ENCODE results near the gene JAGN1.
"Not testable (repeated sequence)": the region's sequence is repeated elsewhere in the genome, so short reads cannot be mapped to it uniquely, and the experiment has no call there.

JAGN1 gene

DNA sequence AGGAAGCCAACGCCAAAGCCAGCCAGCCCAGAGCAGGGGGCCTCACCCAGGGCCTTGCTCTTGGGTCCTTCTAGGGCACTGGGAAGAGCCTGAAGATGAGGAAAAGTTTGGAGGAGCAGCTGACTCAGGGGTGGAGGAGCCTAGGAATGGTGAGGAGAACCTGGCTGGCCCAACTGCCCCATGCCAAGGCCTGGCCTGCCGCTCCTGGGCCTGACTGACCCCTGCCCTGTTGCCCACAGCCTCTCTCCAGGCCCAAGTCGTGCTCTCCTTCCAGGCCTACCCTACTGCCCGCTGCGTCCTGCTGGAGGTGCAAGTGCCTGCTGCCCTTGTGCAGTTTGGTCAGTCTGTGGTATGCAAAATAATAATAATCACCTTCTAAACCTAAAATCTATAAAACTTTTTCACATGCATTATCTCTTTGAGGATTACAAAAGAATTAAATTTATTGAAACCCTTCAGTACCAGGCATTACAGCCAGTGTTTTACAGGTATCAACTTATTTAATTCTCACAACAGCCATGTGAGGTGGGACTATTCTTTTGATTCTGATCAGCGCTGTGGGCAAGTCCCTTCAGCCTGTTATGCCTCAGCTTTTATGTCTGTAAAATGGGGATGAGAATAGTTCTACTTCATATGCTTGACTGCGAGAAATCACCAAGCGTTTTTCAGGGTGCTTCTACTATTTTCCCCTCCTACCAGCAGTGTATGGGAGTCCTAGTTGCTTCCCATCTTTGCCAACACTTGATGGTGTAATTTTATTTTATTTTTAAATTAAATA lies 28.0 kb downstream of the JAGN1 start:
- DNase-seq = no peak

DNA sequence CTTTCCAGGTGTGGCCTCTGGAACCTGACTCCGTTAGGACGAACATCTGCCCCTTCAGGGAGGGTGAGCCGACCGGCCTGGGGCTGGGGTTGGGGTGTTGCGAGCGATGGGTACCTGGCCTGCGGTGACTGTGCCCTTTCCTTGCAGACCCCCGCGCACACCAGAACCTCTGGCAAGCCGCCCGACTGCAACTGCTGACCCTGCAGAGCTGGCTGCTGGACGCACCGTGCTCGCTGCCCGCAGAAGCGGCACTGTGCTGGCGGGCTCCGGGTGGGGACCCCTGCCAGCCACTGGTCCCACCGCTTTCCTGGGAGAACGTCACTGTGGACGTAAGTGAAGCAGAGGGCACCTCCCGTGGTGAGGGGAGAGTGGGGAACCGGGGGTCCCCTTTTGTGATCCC lies 37.7 kb downstream of the JAGN1 start:
- no peak for DNase-seq

DNA sequence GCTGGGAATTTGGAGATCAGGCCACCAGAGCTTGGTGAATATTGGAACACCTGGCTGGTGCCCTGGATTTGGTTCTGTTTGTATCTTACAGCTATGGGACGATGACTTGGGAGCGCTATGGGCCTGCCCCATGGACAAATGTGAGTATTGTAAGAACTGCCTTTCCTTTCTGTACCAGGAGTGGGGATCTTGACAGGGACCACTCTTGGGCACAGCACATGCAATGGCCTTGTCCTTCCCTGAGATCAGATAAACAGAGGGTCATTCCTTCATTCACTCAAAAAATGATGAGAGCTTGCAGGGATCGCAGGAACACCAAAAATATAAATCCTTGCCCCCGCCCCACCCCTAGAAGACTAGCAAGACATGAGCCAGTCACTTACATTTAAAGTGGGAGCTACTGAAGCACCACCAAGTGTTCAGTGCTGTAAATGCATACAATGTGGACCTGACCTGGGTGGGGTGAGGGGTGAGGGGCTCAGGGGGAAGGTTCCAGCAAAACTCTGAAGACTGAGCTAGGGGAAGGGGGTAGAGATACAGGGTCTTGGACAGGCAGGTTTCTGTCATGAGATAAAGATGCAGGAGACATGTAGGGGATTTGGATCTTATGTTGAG lies 40.5 kb downstream of the JAGN1 start:
- DNase-seq = peak; percentile 47

DNA sequence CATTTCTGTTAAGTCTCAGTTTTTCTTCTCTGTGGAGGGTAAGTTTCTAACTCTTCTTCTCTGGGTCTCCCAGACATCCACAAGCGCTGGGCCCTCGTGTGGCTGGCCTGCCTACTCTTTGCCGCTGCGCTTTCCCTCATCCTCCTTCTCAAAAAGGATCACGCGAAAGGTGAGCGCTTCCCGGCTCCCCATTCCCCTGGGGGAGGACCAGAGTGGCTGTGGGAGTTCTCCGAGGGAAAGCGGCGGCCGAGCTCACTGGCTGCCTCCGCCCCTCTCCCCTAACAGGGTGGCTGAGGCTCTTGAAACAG lies 42.1 kb downstream of the JAGN1 start:
- no peak for DNase-seq

DNA sequence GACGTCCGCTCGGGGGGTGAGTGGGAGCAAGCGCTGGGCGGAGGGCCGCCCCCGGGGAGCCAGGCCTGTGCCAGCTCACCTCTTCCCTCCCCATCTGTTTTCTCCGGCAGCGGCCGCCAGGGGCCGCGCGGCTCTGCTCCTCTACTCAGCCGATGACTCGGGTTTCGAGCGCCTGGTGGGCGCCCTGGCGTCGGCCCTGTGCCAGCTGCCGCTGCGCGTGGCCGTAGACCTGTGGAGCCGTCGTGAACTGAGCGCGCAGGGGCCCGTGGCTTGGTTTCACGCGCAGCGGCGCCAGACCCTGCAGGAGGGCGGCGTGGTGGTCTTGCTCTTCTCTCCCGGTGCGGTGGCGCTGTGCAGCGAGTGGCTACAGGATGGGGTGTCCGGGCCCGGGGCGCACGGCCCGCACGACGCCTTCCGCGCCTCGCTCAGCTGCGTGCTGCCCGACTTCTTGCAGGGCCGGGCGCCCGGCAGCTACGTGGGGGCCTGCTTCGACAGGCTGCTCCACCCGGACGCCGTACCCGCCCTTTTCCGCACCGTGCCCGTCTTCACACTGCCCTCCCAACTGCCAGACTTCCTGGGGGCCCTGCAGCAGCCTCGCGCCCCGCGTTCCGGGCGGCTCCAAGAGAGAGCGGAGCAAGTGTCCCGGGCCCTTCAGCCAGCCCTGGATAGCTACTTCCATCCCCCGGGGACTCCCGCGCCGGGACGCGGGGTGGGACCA lies 42.6 kb downstream of the JAGN1 start:
- DNase-seq = peak; percentile 92

DNA sequence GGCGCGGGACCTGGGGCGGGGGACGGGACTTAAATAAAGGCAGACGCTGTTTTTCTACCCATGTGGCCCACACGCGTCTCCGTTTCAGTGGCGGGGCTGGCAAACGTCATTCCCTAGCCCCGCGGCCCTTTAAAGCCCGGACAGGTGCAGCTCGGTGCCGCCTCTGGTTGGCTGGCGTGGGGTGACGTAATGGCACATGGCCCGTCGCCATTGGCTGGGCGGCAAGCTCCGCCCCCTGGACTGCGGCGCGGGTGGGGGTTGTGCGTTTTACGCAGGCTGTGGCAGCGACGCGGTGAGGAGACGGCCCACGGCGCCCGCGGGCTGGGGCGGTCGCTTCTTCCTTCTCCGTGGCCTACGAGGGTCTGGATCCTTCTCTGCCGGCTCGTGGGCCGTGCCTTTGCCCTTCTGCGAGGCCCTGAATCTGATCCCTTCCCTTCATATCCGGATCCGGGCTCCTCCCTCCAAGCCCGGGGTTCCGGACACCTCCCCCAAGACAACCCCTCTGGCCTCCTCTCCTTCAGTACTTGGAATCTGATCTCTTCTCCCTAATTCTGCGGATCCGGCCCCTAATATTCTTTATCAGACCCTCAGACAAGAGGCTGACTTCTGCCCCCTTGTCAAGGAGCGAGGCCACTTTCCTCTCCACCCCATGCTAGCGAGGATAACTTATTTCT lies 43.3 kb downstream of the JAGN1 start, which contains the start of gene CRELD1:
CRELD1 (plus strand) TSS at position 274 of the 674 bp plus-strand sequence. CDS start 605 bp downstream, outside the sequence.
- DNase-seq = peak; percentile 99

DNA sequence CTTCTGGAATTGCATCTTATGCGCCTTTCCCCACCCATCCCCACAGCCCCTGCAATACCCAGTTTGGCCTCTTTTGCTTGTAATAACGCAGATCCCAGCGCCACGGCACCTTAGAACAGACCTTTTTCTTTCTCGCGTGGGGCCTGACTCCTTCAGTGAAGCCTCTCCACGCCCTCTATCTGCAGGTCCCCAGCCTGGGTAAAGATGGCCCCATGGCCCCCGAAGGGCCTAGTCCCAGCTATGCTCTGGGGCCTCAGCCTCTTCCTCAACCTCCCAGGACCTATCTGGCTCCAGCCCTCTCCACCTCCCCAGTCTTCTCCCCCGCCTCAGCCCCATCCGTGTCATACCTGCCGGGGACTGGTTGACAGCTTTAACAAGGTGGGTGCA lies 43.8 kb downstream of the JAGN1 start:
- DNase-seq = peak; percentile 85

DNA sequence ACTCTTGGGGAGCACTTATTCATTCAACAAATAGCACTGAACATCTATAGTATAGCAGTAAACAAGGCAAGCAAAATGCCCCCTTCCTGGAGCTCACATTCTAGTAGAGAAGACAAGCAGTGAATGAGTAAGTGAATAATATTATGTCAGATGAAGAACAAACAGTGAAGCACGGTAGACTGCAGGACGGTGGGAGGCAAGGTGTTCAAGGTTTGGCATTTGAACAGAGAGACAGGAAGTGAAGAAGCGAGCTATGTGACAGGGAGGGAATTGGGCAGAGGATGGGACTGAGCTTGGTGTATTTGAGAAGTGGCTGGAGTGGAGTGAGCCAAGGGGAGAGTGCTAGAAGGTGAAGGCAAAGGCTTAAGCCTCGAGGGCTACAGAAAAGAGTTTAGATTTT lies 44.6 kb downstream of the JAGN1 start:
- no peak for DNase-seq

DNA sequence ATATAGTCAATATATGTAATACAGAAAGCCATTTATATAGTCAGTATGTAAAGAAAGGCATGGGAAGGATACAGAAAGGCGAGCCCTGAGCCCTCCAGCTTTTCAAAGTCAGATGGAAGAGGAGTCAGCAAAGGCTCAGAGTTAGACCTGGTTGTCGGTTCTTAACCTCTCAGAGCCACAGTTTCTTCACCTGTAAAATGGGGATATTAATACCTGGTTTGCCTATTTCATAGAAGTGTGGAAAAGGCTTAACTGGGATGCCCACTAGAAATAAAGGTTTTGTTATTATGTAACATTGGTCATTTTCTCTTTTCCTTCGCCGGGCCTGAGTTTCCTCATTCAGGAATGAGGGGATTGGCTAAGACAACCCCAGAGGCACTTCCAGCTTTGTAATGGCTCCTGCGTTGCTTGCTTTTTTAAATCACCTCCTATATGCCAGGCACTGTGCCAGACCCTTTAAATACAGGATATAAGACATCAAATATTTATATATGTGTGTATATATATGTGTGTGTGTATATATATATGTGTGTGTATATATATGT lies 45.6 kb downstream of the JAGN1 start:
- DNase-seq = no peak

DNA sequence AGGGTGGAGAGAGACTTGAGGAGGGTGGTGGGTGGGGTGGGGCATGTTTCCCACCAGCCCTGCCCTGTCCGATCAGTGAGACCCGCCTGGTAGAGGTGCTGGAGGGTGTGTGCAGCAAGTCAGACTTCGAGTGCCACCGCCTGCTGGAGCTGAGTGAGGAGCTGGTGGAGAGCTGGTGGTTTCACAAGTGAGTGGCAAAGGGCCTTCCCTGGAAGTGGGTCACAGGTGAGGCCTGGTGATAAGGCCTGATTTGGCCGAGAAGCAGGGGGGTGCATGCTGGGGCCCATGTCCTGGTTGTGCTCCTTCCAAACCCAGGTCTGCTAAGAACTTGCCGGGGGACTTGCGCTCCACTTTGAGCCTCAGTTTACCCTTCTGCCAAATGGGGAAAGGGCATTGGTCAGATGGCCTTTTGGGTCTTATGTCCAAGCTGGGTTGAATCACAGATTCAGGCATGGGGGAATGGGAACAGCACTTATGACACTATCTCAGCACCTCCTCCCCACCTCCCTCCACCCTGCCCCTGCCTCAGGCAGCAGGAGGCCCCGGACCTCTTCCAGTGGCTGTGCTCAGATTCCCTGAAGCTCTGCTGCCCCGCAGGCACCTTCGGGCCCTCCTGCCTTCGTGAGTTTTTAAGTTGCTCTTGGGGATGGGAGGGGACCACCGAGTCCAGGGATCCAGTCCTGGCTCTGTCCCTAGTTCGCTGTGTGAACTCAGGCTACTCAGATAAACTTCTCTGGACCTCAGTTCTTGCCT lies 47.3 kb downstream of the JAGN1 start:
- no peak for DNase-seq

DNA sequence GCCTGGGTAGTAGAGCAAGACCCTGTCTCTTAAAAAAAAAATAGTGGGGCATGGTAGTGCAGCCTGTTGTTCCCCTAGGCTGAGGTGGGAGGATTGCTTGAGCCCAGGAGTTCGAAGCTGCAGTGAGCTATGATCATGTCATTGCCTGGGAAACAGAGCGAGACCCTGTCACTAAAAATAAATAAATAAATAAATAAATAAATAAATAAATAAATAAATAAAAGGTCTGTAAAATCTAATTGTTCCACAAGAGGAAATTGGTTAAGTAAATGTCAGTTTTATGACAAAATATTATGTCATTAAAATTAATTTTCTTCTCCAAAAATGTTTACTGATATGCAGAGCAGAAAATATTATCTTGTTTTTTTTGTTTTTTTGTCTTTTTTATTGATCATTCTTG lies 48.6 kb downstream of the JAGN1 start:
- DNase-seq = no peak

DNA sequence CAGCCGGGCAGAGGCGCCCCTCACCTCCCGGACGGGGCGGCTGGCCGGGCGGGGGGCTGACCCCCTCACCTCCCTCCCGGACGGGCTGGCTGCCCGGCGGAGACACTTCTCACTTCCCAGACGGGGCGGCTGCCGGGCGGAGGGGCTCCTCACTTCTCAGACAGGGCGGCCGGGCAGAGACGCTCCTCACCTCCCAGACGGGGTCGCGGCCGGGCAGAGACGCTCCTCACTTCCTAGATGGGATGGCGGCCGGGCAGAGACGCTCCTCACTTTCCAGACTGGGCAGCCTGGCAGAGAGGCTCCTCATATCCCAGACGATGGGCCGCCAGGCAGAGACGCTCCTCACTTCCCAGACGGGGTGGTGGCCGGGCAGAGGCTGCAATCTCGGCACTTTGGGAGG lies 49.5 kb downstream of the JAGN1 start:
- not testable (repeated sequence) for DNase-seq

DNA sequence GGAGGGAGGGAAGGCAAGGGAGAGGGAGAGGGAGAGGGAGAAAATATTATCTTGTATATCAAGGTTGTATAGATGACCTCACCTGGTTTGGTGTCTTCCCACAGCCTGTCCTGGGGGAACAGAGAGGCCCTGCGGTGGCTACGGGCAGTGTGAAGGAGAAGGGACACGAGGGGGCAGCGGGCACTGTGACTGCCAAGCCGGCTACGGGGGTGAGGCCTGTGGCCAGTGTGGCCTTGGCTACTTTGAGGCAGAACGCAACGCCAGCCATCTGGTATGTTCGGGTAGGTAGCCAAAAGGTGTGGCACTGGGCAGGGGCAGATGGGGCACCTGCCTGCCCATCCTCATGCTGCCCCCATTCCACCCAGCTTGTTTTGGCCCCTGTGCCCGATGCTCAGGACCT lies 50.3 kb downstream of the JAGN1 start:
- DNase-seq = no peak

DNA sequence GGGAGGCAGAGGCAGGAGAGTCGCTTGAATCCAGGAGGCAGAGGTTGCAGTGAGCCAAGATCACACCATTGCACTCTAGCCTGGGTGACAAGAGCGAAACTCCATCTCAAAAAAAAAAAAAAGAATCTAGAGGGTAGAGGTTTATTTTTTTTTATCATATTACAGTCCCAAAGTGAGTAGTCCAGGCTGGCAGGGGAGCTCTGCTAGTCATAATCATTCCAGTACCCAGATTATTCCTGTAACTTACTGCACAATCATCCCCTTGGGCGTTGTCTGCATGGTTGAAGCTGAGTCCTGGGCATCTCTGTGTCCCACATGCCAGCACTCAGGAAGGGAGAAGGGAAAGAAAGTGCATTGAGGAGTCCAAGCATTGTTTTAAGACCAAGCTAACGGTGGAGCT lies 51.8 kb downstream of the JAGN1 start:
- no peak for DNase-seq

DNA sequence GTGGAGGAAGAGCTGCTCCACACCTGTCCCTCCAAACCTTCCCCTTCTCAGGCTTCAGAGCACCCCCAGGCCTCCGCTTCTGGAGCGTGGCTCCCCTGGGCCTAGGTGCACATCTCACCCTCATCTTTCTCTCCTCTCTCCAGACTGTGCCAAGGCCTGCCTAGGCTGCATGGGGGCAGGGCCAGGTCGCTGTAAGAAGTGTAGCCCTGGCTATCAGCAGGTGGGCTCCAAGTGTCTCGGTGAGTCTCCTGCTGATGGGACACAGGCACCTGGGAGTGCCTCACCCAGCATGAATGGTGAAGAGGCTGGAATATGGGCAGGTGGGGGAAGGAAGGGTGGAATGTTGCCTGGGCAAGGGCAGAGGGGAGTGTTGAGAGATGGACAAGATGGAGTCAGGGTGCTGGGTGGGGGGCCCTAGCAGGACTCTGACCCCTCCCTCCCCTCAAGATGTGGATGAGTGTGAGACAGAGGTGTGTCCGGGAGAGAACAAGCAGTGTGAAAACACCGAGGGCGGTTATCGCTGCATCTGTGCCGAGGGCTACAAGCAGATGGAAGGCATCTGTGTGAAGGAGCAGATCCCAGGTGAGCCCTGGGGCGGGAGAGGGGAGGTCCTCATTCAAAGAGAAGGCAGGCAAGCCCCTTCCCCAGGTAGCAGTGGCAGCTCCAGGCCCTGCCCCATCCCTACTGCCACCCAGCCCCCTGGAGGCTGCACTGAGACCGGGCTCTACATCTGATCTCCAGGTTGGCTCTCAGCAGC lies 52.7 kb downstream of the JAGN1 start:
- no peak for DNase-seq
